ENCODE data around the gene NUDT14.

Gene NUDT14

DNA sequence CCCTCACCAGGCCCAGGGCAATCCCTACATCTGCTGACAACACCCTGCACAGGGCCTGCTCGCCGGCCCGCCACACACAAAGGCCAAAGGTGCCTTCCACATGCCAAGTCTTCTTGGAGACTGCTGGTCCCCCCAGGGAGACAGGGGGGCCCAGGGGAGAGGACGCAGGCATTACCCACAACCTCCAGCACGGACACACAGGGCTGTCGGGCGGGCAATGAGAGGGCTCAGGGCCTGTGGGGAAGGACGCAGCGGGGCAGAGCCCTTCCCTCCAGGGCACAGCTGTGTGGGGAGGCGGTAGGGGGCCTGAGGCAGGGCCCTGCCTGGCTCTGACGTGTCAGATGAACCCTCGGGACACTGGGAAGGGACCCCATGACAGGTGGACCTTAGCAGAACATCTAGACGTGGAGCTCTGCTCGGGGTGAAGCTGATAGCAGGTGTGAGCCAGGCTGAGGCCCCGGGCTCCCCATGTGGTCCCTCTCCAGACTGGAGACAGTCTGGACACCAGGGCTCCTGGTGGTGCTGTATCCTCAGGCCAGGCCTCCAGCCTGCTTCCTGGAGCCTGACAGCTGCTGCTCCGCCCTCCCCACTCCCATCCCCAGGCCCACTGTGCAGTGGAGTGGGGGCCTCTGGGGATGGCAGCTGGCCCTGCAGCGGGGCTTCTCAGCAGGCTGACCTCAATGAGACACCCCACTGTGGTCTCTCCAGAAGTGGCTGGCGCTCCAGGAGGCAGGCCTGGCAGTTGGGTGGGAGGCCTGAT is 31.6 kb upstream of the NUDT14 start:
- DNase-seq (ENCODE audit: low read depth, low spot score): no peak

DNA sequence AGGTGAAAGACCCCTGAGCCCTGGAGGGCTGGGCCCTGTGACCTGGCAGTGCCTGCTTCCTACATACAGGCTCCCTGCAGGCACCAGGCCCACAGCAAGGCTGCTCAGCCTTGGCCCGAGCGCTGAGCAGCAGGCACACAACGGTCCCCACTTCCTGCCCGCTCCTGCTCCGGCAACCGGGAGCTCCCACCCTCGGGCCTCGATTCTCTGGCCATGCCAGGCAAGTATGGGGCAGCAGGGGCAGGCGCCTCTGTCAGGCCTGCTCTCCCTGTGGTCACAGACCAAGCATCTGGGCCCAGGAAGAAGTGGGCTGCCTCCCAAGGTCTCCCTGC is 30.6 kb upstream of the NUDT14 start:
- DNase-seq (ENCODE audit: low read depth, low spot score): no peak

- no peak for DNase-seq (ENCODE audit: low read depth, low spot score)
Measured at GRCh38 chr14:105211086-105211757, 30.1 kb upstream of the NUDT14 start.

GRCh38 chr14:105210266-105211025 is 29.3 kb upstream of the NUDT14 start:
- DNase-seq (ENCODE audit: low read depth, low spot score): no peak

DNA sequence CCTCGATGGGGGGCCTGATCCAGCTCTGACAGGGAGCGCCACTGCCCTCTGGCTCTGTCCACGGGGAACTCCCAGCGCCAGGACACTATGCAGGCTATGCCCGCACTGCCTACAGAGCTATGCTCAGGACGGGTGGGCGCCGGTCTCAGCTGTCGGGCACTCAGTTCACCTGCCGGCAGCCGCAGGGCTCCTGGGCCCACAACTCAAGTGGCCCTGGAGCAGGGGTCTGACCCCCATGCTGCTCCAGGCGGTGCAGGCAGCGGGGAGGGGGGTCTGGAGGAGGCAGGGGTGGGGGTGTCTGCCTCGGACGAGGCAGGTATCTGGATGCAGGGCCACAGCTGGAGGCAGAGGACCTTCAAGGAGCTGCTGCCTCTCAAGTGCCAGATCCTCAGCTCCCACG is 28.5 kb upstream of the NUDT14 start:
- no peak for DNase-seq (ENCODE audit: low read depth, low spot score)

DNA sequence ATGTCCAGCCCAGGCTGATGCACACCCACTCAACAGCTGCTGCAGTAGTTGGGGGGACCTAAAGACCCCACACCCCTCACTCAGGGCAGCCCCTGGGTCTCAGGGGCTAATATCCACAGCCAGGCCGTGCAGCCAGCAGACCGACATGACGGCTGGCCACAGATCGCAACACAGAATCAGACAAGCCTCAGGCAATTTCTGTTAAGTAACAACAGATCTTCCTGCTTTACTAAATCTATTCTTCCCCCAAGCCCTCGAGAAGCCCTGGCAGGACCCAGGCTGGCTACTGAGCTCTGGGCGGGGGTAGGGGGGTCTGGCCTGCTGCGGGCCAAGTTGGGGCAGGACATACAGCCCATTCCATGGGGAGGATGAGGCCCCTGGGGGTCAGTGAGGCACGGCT is 28.0 kb upstream of the NUDT14 start:
- no peak for DNase-seq (ENCODE audit: low read depth, low spot score)

DNA sequence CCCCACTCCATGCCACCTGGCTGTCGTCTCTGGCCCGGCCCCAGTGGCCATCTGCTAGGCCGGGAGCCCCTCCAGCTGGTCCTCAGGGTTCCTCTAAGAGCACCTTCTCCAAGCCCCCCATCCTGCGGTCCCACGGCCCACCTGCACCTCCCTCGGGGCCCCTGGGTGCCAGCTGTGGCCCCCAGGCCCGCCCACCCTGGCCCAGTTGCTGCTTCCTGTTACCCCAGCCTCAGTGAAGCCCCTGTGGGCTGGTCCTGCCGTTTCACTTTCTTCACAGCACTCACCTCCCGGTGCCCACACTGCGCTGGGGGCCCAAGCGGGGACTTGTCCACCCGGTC is 27.6 kb upstream of the NUDT14 start:
- DNase-seq (ENCODE audit: low read depth, low spot score): no peak

GRCh38 chr14:105207996-105208737 is 27.1 kb upstream of the NUDT14 start:
- DNase-seq (ENCODE audit: low read depth, low spot score): no peak

DNA sequence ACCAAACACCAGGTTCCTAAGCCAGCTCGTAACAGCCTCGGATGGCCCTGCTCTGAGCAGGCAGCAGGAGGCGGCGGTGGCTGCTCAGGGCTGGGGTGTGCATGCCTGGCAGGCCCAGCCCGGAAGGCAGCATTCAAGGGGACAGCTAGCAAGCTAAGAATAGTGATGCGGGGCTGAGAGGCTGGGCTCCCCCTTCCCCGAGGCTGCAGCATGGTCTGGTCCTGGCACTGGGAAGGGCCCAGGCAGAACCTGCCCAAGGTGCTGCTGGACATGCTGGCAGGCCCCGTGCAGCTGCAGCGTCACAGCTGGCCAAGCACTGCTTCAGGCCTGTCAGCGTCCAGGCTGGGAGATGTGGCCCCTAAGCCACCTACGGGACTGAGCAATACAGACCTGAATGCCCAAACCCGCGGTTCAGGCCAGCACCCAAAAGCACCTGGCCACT is 26.4 kb upstream of the NUDT14 start:
- DNase-seq (ENCODE audit: low read depth, low spot score): no peak

- no peak for DNase-seq (ENCODE audit: low read depth, low spot score)
Measured at GRCh38 chr14:105206873-105207272, 25.8 kb upstream of the NUDT14 start.

DNA sequence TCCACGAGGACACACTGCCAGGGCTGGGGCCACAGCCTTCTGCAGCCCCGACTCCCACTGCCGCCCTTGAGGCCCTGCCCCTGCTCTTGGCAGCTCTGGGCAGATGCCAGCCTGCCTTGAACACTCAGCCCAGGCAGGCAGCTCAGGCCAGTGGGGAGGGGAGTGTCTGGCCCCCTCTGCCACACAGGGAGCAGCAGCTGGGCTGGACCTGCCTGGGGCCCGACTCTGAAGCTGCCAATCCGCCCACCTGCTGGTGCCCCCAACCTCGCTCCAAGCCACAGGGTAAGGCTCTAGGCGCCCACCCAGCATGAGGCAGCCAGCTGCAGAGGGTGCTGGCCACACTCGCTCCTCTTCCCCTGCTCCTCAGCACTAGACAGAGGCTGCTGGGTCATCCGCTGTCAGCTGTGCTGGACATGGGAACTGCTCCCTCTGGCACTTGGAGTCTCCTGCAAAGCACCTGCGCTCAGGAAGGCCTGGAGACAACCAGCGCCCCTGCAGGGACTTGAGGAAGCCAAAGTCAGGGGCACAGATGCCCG is 24.6 kb upstream of the NUDT14 start:
- no peak for DNase-seq (ENCODE audit: low read depth, low spot score)

DNA sequence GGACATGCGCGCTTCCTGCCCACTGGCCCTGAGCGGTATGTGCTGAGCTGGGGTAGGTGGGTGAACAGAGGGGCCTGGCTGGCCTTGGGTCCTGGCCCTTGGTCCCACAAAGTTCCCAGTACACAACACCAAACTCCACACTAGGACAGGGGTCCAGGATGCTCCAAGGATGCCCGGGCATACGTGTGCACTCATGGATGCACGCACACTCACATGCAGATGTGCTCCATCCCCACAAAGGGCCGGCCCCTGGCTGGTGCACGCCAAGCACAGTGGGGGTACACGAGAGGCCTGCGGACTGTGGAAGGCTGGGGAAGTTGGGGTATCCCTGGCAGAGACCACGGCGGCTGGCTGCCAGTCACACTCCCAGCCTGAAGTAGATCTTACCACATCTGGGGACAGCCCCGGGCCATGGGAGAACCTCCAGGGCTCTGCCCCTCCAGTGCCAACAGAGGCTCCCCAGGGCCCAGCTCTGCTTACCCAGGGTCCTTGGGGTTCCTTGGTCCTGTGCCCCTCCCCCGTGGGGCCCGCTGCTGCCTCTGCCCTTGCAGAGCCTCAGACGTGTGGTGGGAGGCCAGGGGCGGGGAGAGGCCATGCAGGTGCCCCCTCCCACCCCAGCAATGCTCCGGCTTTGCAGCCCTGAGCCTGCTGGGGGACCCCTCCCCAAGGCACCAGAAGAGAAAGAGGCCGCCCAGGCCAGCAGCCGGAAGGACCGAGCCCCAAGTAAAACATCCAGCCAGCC is 24.0 kb upstream of the NUDT14 start:
- DNase-seq (ENCODE audit: low read depth, low spot score): no peak

- no peak for DNase-seq (ENCODE audit: low read depth, low spot score)
Measured at GRCh38 chr14:105204206-105204930, 23.3 kb upstream of the NUDT14 start.

DNA sequence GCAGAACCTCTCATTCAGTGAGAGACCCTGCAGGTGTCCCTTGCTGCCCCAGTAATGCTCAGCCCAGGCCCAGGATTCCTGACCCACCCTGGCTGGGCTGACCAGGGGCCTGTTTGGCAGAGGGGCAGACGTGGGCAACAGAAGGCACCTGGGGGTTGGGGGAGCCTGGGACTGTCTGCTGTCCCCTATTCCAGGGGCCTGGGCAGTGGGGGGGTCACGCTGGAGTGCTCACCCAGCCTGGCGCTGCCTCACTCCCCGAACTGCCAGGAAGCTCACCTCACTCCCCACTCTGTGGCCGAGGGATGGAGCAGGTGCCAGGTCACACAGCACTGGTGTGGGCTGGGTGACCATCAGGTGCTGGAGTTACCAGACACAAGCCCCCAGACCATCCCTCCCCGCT is 22.6 kb upstream of the NUDT14 start:
- no peak for DNase-seq (ENCODE audit: low read depth, low spot score)

- DNase-seq (ENCODE audit: low read depth, low spot score): no peak
Measured at GRCh38 chr14:105203057-105203531, 22.0 kb upstream of the NUDT14 start.

DNA sequence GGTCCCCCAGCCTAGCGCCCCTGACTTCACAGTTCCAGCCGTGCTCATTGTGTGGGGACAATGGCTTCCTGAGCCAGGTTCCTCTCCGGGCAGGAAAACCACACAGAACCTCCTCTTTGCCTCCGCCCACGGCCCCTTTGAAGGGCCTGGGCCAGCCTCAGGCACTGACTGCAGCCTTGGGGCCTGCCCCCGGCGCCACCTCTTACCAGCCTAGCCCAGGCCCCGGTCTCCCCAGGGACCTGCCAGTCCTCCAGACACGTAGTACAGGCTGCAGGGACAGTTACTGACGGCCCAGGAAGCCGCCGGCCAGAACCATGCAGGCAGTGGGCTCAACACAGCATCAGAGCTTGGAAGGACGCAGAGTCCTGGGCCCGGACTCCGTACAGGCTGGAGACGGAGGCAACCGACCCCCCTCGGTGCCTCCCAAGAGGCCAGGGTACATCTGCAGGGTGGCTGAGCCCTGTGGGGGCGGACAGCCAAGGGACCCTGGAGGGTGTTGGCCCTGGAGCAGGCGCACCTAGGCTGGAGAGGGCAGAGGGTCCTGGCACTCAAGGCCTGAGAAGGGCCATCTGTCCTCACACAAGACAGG is 20.9 kb upstream of the NUDT14 start:
- no peak for DNase-seq (ENCODE audit: low read depth, low spot score)

DNA sequence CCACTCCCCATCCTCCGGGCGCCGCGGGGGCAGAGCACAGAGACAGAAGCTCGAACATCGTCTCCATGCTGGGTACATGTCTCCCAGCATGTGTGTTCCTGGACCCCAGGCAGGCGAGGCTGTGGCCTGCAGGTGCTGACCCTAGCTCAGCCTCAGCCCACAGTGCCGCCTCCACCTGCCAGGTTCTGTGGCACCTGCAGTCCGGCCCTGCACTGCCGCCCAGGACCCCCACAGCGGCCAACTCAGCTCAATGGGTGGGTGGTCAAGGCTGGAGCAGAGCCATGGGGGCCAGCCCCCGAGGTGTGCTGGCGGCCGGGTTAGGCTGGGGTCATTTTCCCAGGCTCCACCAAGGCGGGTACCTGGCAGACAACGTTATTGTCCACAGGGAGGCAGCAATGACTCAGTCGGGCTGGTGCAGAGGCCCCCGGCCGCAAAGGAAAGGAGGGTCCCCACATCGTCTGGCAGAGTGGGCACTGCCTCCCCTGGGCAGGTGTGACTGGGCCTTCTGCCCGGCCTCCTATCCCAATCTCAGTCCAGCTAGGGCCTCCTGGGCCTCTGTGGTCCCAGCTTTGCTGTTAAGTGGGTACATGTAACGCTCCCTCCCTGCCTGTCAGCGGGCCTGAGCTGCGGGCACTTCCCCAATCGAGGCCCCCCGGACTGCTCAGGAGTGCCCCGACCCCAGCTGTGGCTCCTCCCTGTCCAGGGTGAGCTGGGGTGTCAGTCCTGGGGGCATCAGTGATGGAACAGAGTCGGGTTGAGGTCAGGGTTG is 20.2 kb upstream of the NUDT14 start:
- DNase-seq (ENCODE audit: low read depth, low spot score): no peak

DNA sequence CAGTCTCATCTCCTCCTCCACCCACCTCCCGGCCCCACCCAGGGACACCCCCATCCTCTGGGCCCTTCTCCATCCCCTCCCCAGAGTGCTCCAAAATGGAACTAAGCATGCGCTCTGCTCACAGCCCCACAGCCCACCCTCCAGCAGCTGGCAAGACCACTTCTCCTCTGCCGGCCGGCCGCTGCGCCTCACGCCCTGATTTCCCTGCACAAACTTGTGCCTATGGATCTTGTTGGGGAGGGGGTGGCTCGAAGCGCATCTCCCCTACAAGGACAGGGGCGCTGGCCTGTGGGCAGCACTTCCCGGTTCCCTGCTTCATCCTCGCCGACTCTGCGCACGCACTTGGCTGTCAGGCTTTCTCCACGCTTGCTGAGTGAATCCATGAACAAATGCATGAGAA is 19.5 kb upstream of the NUDT14 start:
- no peak for DNase-seq (ENCODE audit: low read depth, low spot score)

GRCh38 chr14:105200074-105200473 is 19.0 kb upstream of the NUDT14 start:
- DNase-seq (ENCODE audit: low read depth, low spot score): no peak
